Renal pelvis (tissue), 12 donors: ENCODE results near the gene MAP1LC3A. TPM values are rescaled to one million over a fixed set of nuclear protein-coding genes. Genes with fewer than 3 reads are reported as not detected.
"Not testable (repeated sequence)": the region's sequence is repeated elsewhere in the genome, so short reads cannot be mapped to it uniquely, and the experiment has no call there.

Experiments
- DNase-seq: peaks from one replicate; pipeline ENCODE4 v3.0.0-alpha.2; 2013
- long read RNA-seq, 16 experiments: transcript quantifications; one replicate each; lab custom pipeline, GENCODE V29; 2026
- polyA plus RNA-seq, 3 donors: library from polyadenylated mRNA; unstranded; fragments of 120-200 nt; gene quantifications; one replicate each; pipeline ENCODE4 v1.2.1, GENCODE V29; 2013; ENCODE audit not compliant: insufficient read length in 3 of 3

Gene MAP1LC3A
- polyA plus RNA-seq, result 10 to 100 TPM; 30.9 to 34.2 (median 31.7) TPM
- long read RNA-seq, donor 1, transcript MAP1LC3A-201 (4 exons, 1,574 nt), result major isoform, 26 of 27 reads
- long read RNA-seq, donor 1, partial matches to known transcripts, result 0 of 27 reads
- long read RNA-seq, donor 1, other reads (novel, unspliced or antisense), result 0 of 27 reads
- long read RNA-seq, donor 2, transcript MAP1LC3A-201 (4 exons, 1,574 nt), result major isoform, 22 of 77 reads
- long read RNA-seq, donor 2, partial matches to known transcripts, result 21 of 77 reads
- long read RNA-seq, donor 2, other reads (novel, unspliced or antisense), result 30 of 77 reads
- long read RNA-seq, donor 3, transcript MAP1LC3A-201 (4 exons, 1,574 nt), result major isoform, 27 of 30 reads
- long read RNA-seq, donor 3, partial matches to known transcripts, result 0 of 30 reads
- long read RNA-seq, donor 3, other reads (novel, unspliced or antisense), result 0 of 30 reads
- long read RNA-seq, donor 4, transcript MAP1LC3A-201 (4 exons, 1,574 nt), result major isoform, 28 of 43 reads
- long read RNA-seq, donor 4, partial matches to known transcripts, result 10 of 43 reads
- long read RNA-seq, donor 4, other reads (novel, unspliced or antisense), result 0 of 43 reads
- long read RNA-seq, donor 5, transcript MAP1LC3A-201 (4 exons, 1,574 nt), result major isoform, 16 of 20 reads
- long read RNA-seq, donor 5, partial matches to known transcripts, result 0 of 20 reads
- long read RNA-seq, donor 5, other reads (novel, unspliced or antisense), result 0 of 20 reads
- long read RNA-seq, donor 6, transcript MAP1LC3A-203 (5 exons, 698 nt), result minor isoform, 6 of 31 reads
- long read RNA-seq, donor 6, transcript MAP1LC3A-201 (4 exons, 1,574 nt), result major isoform, 24 of 31 reads
- long read RNA-seq, donor 6, partial matches to known transcripts, result 0 of 31 reads
- long read RNA-seq, donor 6, other reads (novel, unspliced or antisense), result 0 of 31 reads
- long read RNA-seq, donor 7, transcript MAP1LC3A-201 (4 exons, 1,574 nt), result major isoform, 40 of 55 reads
- long read RNA-seq, donor 7, partial matches to known transcripts, result 11 of 55 reads
- long read RNA-seq, donor 7, other reads (novel, unspliced or antisense), result 0 of 55 reads
- long read RNA-seq, donor 8, transcript MAP1LC3A-201 (4 exons, 1,574 nt), result major isoform, 16 of 23 reads
- long read RNA-seq, donor 8, partial matches to known transcripts, result 7 of 23 reads
- long read RNA-seq, donor 8, other reads (novel, unspliced or antisense), result 0 of 23 reads
- long read RNA-seq, donor 9, transcript MAP1LC3A-201 (4 exons, 1,574 nt), result major isoform, 30 of 36 reads
- long read RNA-seq, donor 9, partial matches to known transcripts, result 6 of 36 reads
- long read RNA-seq, donor 9, other reads (novel, unspliced or antisense), result 0 of 36 reads
- long read RNA-seq, donor 10, transcript MAP1LC3A-201 (4 exons, 1,574 nt), result major isoform, 15 of 22 reads
- long read RNA-seq, donor 10, partial matches to known transcripts, result 7 of 22 reads
- long read RNA-seq, donor 10, other reads (novel, unspliced or antisense), result 0 of 22 reads
- long read RNA-seq, donor 11, transcript MAP1LC3A-201 (4 exons, 1,574 nt), result major isoform, 16 of 21 reads
- long read RNA-seq, donor 11, partial matches to known transcripts, result 0 of 21 reads
- long read RNA-seq, donor 11, other reads (novel, unspliced or antisense), result 0 of 21 reads
- long read RNA-seq, donor 12, transcript MAP1LC3A-201 (4 exons, 1,574 nt), result major isoform, 25 of 31 reads
- long read RNA-seq, donor 12, transcript MAP1LC3A-203 (5 exons, 698 nt), result minor isoform, 6 of 31 reads
- long read RNA-seq, donor 12, partial matches to known transcripts, result 0 of 31 reads
- long read RNA-seq, donor 12, other reads (novel, unspliced or antisense), result 0 of 31 reads
- long read RNA-seq, donor 13, transcript MAP1LC3A-201 (4 exons, 1,574 nt), result major isoform, 14 of 26 reads
- long read RNA-seq, donor 13, partial matches to known transcripts, result 10 of 26 reads
- long read RNA-seq, donor 13, other reads (novel, unspliced or antisense), result 0 of 26 reads
- long read RNA-seq, donor 14, transcript MAP1LC3A-201 (4 exons, 1,574 nt), result major isoform, 38 of 43 reads
- long read RNA-seq, donor 14, partial matches to known transcripts, result 0 of 43 reads
- long read RNA-seq, donor 14, other reads (novel, unspliced or antisense), result 0 of 43 reads
- long read RNA-seq, donor 15, transcript MAP1LC3A-201 (4 exons, 1,574 nt), result major isoform, 36 of 45 reads
- long read RNA-seq, donor 15, partial matches to known transcripts, result 6 of 45 reads
- long read RNA-seq, donor 15, other reads (novel, unspliced or antisense), result 0 of 45 reads
- long read RNA-seq, donor 16, transcript MAP1LC3A-203 (5 exons, 698 nt), result minor isoform, 7 of 54 reads
- long read RNA-seq, donor 16, transcript MAP1LC3A-201 (4 exons, 1,574 nt), result major isoform, 37 of 54 reads
- long read RNA-seq, donor 16, partial matches to known transcripts, result 10 of 54 reads
- long read RNA-seq, donor 16, other reads (novel, unspliced or antisense), result 0 of 54 reads

DNA sequence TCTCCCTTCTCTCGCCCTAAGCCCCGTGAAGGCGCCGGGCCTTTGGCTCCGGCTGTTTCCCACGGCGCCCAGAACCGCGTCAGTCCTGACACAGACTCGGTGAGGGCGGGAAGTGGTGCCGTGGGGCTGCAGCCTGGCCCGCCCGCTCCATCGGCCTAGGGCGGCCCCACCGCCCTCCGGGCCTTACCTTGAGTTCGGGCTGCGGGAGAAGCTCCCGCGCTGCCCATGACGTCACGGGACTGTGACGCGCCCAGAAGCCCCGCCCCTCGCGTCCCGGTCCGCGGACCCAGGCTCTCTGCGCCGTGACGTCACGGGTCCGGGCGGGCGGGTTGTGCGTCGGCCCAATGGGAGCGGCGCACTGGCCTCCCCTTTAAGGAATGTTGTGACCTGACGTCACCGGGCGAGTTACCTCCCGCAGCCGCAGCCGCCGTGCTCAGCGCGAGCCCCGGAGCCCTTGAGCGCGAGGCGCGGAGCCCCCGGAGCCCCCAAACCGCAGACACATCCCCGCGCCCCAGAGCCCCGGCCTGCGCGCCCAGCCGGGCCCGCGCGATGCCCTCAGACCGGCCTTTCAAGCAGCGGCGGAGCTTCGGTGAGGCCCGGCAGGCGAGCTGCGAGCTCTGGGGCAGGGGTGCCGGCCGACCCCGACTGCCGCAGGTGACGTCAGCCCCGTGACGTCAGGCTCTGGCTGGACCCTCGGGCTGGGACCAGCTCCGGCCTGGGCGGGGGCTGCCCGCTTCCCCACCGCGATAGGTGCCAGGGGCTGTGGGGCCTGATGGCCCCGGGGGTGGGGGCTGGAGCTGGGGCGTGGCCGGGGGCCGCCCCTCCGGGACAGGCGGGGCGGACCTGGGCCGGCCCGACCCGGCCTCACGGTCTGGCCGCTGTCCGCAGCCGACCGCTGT, at the start of gene MAP1LC3A:
TSS of gene MAP1LC3A (plus strand) at position 399 of the 899 bp plus-strand sequence. CDS start at position 550, 151 bp downstream.
- DNase-seq, result peak; percentile 91

- DNase-seq, result no peak
Measured at GRCh38 chr20:34510575-34510974, 47.9 kb upstream of the MAP1LC3A start.

- no peak for DNase-seq
Measured at GRCh38 chr20:34511891-34512265, 46.6 kb upstream of the MAP1LC3A start.

DNA sequence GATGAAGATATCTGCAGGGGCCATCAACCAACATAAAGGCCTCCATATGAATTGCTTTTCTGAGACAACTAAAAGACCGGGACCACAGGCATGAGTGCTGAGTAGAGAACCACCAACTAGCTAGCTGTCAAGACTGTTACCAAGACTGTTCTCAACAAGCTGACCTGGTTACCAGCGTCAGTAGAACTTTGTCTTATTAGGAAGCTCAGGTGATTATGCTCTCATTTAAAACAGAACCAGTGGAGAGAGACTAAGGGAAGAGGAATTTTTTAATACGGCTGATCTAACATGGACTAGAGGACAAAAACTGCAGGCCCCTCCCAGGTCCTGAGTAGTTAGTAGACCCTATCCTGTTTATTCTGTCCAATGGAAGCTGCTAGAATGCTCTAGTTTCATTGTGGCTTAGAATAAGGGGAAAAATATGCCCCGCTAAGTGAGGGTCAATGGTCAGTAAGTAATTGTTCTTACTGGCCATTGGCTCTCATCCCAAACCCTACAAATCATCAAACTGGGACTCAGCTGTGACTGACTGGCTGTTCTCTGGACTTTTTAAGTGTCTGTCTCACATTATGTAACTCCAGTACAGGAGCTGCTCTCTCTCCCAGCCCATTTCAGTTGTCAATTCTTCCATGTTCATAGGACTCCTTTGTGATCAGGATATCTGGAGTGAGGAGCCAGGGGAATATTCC, 46.1 kb upstream of the MAP1LC3A start:
- no peak for DNase-seq

GRCh38 chr20:34512955-34513419, 45.5 kb upstream of the MAP1LC3A start:
- no peak for DNase-seq

- not testable (repeated sequence) for DNase-seq
Measured at GRCh38 chr20:34514034-34514433, 44.5 kb upstream of the MAP1LC3A start.

- no peak for DNase-seq
Measured at GRCh38 chr20:34514897-34515483, 43.5 kb upstream of the MAP1LC3A start.

- peak; percentile 68 for DNase-seq
Measured at GRCh38 chr20:34515484-34516246, 42.9 kb upstream of the MAP1LC3A start.

- peak; percentile 98 for DNase-seq
Measured at GRCh38 chr20:34516247-34517113, 42.0 kb upstream of the MAP1LC3A start, which contains the start of gene DYNLRB1. Gene DYNLRB1 (plus strand): TSS chr20:34516422. CDS start chr20:34516459, 37 bp downstream.

- DNase-seq, result no peak
Measured at GRCh38 chr20:34517114-34517505, 41.4 kb upstream of the MAP1LC3A start.

DNA sequence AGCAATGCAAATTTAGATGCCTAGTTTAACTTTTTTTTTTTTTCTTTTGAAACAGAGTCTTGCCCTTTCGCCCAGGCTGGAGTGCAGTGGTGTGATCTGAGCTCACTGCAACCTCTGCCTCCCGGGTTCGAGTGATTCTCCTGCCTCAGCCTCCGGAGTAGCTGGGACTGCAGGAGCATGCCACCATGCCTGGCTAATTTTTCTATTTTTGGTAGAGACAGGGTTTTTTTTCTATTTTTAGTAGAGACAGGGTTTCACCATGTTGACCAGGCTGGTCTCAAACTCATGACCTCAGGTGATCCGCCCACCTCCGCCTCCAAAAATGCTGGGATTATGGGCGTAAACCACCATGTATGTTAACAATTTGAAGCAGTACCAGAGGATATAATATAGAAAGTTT, 39.7 kb upstream of the MAP1LC3A start:
- not testable (repeated sequence) for DNase-seq

DNA sequence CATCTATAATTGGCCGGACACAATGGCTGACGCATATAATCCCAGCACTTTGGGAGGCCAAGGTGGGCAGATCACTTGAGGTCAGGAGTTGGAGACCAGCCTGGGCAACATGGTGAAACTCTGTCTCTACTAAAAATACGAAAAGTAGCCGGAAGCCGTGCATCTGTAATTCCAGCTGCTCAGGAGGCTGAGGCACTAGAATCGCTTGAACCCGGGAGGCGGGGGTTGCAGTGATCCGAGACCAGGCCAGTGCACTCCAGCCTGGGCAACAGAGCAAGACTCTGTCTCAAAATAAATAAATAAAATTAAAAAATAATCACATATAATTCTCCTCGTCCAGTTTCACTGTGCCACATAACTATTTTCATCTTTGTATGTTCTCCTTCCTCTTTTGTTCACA, 38.7 kb upstream of the MAP1LC3A start:
- DNase-seq, result not testable (repeated sequence)

DNA sequence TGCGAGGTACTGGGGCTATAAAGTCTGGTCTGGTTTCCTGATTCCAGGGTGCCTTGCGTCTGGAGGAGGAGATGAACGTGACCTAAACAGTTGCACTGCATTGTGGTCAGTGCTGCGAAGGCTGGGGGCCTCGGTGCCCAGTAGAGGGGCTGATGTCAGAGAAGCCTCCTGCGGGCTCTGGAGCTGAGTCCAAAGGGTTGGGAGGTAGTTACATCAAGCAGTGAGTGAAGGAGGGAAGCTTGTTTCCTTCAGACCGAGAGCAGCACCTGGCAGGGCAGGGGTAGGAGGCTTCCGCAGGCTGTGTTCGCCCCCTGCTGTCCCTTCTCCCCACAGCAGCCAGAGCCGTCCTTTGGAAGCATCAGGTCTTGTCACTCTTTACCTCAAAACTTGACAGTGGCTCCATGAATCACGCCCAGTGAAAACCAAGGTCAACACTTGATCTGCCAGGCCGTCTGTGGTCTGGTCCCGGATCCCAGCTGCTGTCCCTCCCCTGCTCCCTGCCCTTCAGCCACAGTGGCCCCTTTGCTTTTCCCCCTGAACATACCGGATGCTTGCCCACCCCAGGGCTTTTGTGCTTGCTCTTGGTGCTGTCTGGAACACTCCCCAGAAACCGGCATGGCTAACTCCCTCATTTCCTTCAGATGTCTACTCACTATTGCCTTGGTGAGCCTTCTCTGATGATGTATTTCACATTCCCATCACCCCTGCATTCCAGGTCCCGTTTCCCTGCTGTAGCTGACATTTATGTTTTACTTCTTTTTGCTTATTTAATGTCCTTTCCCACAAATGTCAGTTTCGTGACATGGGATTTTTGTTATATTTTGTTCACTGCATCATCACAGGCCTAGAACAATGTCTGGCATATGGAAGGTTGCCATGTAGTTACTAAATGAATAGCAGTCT, 35.3 kb upstream of the MAP1LC3A start:
- DNase-seq, result no peak

DNA sequence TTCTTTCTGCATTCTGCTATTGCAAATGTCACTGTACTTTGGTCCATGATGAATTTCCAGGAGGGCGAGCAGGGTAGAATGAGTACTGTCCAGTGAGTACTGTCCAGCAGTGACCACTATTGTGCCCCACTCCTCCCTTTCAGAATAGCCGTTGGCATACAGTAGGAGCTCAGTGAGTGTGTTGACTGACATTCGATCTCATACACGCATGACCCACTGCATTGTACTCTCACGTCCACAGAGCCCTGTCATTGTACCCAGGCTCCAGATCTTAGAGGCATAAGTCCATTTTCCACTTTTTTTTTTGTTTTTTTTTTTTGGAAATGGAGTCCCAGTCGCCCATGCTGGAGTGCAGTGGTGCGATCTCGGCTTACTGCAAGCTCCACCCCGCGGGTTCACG, 34.1 kb upstream of the MAP1LC3A start:
- DNase-seq, result no peak
